ENCODE results near the gene SSH2. TPM values are rescaled to one million over a fixed set of nuclear protein-coding genes. Genes with fewer than 3 reads are reported as not detected.

The SSH2 gene
- polyA plus RNA-seq, 1 donor from 2014 or later, result 16.6 TPM

GRCh38 chr17:29614349-29615047 lies 315.5 kb downstream of the SSH2 start:
- Histone ChIP-seq H2AFZ (ENCODE audit: low read depth, low read length) (no peak overlapping the region), H3K79me2 (replicated peaks; ENCODE audit: insufficient read depth, low read length) (no peaks in the 10 kb centered on the region), H4K20me1 (ENCODE audit: insufficient read depth) (no peaks in the 10 kb centered on the region), H3K9ac (ENCODE audit: low read length) (no peak overlapping the region), H3K9me2 (ENCODE audit: insufficient read depth, low read length) (no peaks in the 10 kb centered on the region), H3F3A (ENCODE audit: insufficient read depth, low read length, poor library complexity, severe bottlenecking) (no peaks in the 10 kb centered on the region), H3K4me3 (ENCODE audit: low read length) (no peak overlapping the region), H3K27me3 (ENCODE audit: insufficient read depth, low read depth, low read length) (peaks cover 48% of the 10 kb centered on the region), H3K4me2 (ENCODE audit: low read length) (no peak overlapping the region), H3K36me3 (ENCODE audit: insufficient read depth, low read length) (peaks cover under 1% of the 10 kb centered on the region), H3K27ac (ENCODE audit: low read length) (no peak overlapping the region), H3K9me3 (ENCODE audit: low read length) (peaks cover 4% of the 10 kb centered on the region)
- TF ChIP-seq, protein P1, sequence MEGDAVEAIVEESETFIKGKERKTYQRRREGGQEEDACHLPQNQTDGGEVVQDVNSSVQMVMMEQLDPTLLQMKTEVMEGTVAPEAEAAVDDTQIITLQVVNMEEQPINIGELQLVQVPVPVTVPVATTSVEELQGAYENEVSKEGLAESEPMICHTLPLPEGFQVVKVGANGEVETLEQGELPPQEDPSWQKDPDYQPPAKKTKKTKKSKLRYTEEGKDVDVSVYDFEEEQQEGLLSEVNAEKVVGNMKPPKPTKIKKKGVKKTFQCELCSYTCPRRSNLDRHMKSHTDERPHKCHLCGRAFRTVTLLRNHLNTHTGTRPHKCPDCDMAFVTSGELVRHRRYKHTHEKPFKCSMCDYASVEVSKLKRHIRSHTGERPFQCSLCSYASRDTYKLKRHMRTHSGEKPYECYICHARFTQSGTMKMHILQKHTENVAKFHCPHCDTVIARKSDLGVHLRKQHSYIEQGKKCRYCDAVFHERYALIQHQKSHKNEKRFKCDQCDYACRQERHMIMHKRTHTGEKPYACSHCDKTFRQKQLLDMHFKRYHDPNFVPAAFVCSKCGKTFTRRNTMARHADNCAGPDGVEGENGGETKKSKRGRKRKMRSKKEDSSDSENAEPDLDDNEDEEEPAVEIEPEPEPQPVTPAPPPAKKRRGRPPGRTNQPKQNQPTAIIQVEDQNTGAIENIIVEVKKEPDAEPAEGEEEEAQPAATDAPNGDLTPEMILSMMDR (IDR thresholded peaks at IDR 0.05; ENCODE audit: poor library complexity, severe bottlenecking), result no peak
- TF ChIP-seq REST (IDR thresholded peaks at IDR 0.05; ENCODE audit: borderline replicate concordance) (no peak), SMC3 (conservative IDR thresholded peaks at IDR 0.05; ENCODE audit: poor library complexity) (no peak), EP300 (conservative IDR thresholded peaks at IDR 0.05; ENCODE audit: poor library complexity, severe bottlenecking) (no peak), RAD21 (conservative IDR thresholded peaks at IDR 0.05) (no peak), POLR2AphosphoS5 (IDR thresholded peaks at IDR 0.05) (no peak), TAF1 (IDR thresholded peaks at IDR 0.05; ENCODE audit: low read depth) (no peak), MXI1 (conservative IDR thresholded peaks at IDR 0.05; ENCODE audit: poor library complexity, severe bottlenecking) (no peak), EZH2 (IDR thresholded peaks at IDR 0.05; ENCODE audit: borderline replicate concordance, insufficient read depth, low read length, poor library complexity, severe bottlenecking) (no peak)

- H3K36me3 ChIP-seq (ENCODE audit: insufficient read depth, low read length), result peaks cover 7% of the 10 kb centered on the region
- H3K79me2 ChIP-seq (replicated peaks; ENCODE audit: insufficient read depth, low read length), result no peaks in the 10 kb centered on the region
- TF ChIP-seq SMC3 (conservative IDR thresholded peaks at IDR 0.05; ENCODE audit: poor library complexity) (no peak), EZH2 (IDR thresholded peaks at IDR 0.05; ENCODE audit: borderline replicate concordance, insufficient read depth, low read length, poor library complexity, severe bottlenecking) (no peak), RAD21 (conservative IDR thresholded peaks at IDR 0.05) (no peak), TAF1 (IDR thresholded peaks at IDR 0.05; ENCODE audit: low read depth) (no peak), POLR2AphosphoS5 (IDR thresholded peaks at IDR 0.05) (no peak), EP300 (conservative IDR thresholded peaks at IDR 0.05; ENCODE audit: poor library complexity, severe bottlenecking) (no peak), REST (IDR thresholded peaks at IDR 0.05; ENCODE audit: borderline replicate concordance) (no peak), MXI1 (conservative IDR thresholded peaks at IDR 0.05; ENCODE audit: poor library complexity, severe bottlenecking) (no peak)
- TF ChIP-seq, protein P1 (IDR thresholded peaks at IDR 0.05; ENCODE audit: poor library complexity, severe bottlenecking), result no peak
- no peaks in the 10 kb centered on the region for H3K9me2 ChIP-seq (ENCODE audit: insufficient read depth, low read length)
- no peaks in the 10 kb centered on the region for H3F3A ChIP-seq (ENCODE audit: insufficient read depth, low read length, poor library complexity, severe bottlenecking)
- peaks cover 42% of the 10 kb centered on the region for H3K27me3 ChIP-seq (ENCODE audit: insufficient read depth, low read depth, low read length)
- no peak overlapping the region for H2AFZ ChIP-seq (ENCODE audit: low read depth, low read length)
- H3K4me2 ChIP-seq (ENCODE audit: low read length), result no peak overlapping the region
- H4K20me1 ChIP-seq (ENCODE audit: insufficient read depth), result no peaks in the 10 kb centered on the region
- H3K4me3 ChIP-seq (ENCODE audit: low read length), result no peak overlapping the region
- H3K9me3 ChIP-seq (ENCODE audit: low read length), result peaks cover 4% of the 10 kb centered on the region
- H3K27ac ChIP-seq (ENCODE audit: low read length), result no peak overlapping the region
- no peak overlapping the region for H3K9ac ChIP-seq (ENCODE audit: low read length)
These were observed 316.2 kb downstream of the SSH2 start for GRCh38 chr17:29613856-29614255.

All from neural cell (in vitro differentiated cells).